H9 (cell line): ENCODE data around the gene BCLAF1. TPM values are rescaled to one million over a fixed set of nuclear protein-coding genes. Genes with fewer than 3 reads are reported as not detected.
A peak's percentile ranks its signal among the peaks of the same experiment; 100 is the strongest.

Experiments
- DNase-seq: peaks from one replicate; pipeline ENCODE4 v3.0.0-alpha.2; 2017
- H2AFZ ChIP-seq: one replicate; pipeline ENCODE4 v1.6.1; 2013; ENCODE audit warnings: mild to moderate bottlenecking, low read length, control low read depth, moderate library complexity
- H2AK5ac ChIP-seq: 2 replicates; pipeline ENCODE4 v1.6.1; 2013; ENCODE audit warnings: low read length, control low read depth, mixed read lengths; ENCODE audit not compliant: insufficient read length
- H2BK120ac ChIP-seq: one replicate; pipeline ENCODE4 v1.6.1; 2013; ENCODE audit warnings: low read depth, mild to moderate bottlenecking, low read length, control low read depth, inconsistent platforms; ENCODE audit not compliant: poor library complexity, severe bottlenecking
- H2BK12ac ChIP-seq: 2 replicates; pipeline ENCODE4 v1.6.1; 2013; ENCODE audit warnings: low read length, control low read depth, mixed read lengths, low read depth; ENCODE audit not compliant: insufficient read length
- H2BK15ac ChIP-seq: 2 replicates; pipeline ENCODE4 v1.6.1; 2013; ENCODE audit warnings: low read depth, low read length, control low read depth
- H2BK20ac ChIP-seq: one replicate; pipeline ENCODE4 v1.6.1; 2013; ENCODE audit warnings: low read depth, mild to moderate bottlenecking, low read length, control low read depth, inconsistent platforms; ENCODE audit not compliant: poor library complexity, severe bottlenecking
- H2BK5ac ChIP-seq: 2 replicates; pipeline ENCODE4 v1.6.1; 2013; ENCODE audit warnings: low read length, control low read depth, mixed read lengths; ENCODE audit not compliant: insufficient read length
- H3K14ac ChIP-seq: 2 replicates; pipeline ENCODE4 v1.6.1; 2013; ENCODE audit warnings: low read length, control low read depth; ENCODE audit not compliant: insufficient read depth
- H3K18ac ChIP-seq: 2 replicates; pipeline ENCODE4 v1.6.1; 2013; ENCODE audit warnings: low read depth, mild to moderate bottlenecking, mixed read lengths, low read length, control low read depth; ENCODE audit not compliant: insufficient read length
- H3K23ac ChIP-seq: 2 replicates; pipeline ENCODE4 v1.6.1; 2013; ENCODE audit warnings: low read length, control low read depth, mixed read lengths, low read depth; ENCODE audit not compliant: insufficient read length
- H3K23me2 ChIP-seq: 2 replicates; pipeline ENCODE4 v1.6.1; 2013; ENCODE audit warnings: low read depth, mild to moderate bottlenecking, mixed read lengths, low read length, control low read depth; ENCODE audit not compliant: insufficient read length, poor library complexity, severe bottlenecking
- H3K27ac ChIP-seq: 2 replicates; pipeline ENCODE4 v1.5.1; 2013; ENCODE audit warnings: low read length, control low read depth, mixed read lengths, low read depth; ENCODE audit not compliant: insufficient read length
- H3K27me3 ChIP-seq: 2 replicates; pipeline ENCODE4 v1.6.1; 2013; ENCODE audit warnings: low read length, control low read depth, inconsistent platforms; ENCODE audit not compliant: insufficient read depth
- H3K4ac ChIP-seq: 2 replicates; pipeline ENCODE4 v1.6.1; 2013; ENCODE audit warnings: low read depth, mild to moderate bottlenecking, control low read depth, inconsistent platforms, low read length, moderate library complexity
- H3K4me1 ChIP-seq: 2 replicates; pipeline ENCODE4 v1.6.1; 2013; ENCODE audit warnings: low read length, control low read depth, inconsistent platforms; ENCODE audit not compliant: insufficient read depth
- H3K4me2 ChIP-seq: 2 replicates; pipeline ENCODE4 v1.6.1; 2013; ENCODE audit warnings: low read length, control low read depth, mixed read lengths; ENCODE audit not compliant: insufficient read length, insufficient read depth
- H3K56ac ChIP-seq: 2 replicates; pipeline ENCODE4 v1.6.1; 2013; ENCODE audit warnings: low read depth, mild to moderate bottlenecking, mixed read lengths, low read length, control low read depth; ENCODE audit not compliant: insufficient read length
- H3K79me1 ChIP-seq: 2 replicates; pipeline ENCODE4 v1.6.1; 2013; ENCODE audit warnings: low read depth, mild to moderate bottlenecking, moderate library complexity, low read length, control low read depth, inconsistent platforms; ENCODE audit not compliant: insufficient read depth, poor library complexity, severe bottlenecking
- H3K79me2 ChIP-seq: 2 replicates; pipeline ENCODE4 v1.6.1; 2013; ENCODE audit warnings: low read length, control low read depth, inconsistent platforms; ENCODE audit not compliant: insufficient read depth
- H3K9ac ChIP-seq: 2 replicates; pipeline ENCODE4 v1.6.1; 2013; ENCODE audit warnings: low read length, control low read depth, mixed read lengths; ENCODE audit not compliant: insufficient read length; ENCODE audit errors: extremely low read depth
- H3K9me3 ChIP-seq: one replicate; pipeline ENCODE4 v1.6.1; 2013; ENCODE audit warnings: low read depth, low read length, inconsistent platforms; ENCODE audit not compliant: control insufficient read depth
- H3T11ph ChIP-seq: one replicate; pipeline ENCODE4 v1.6.1; 2013; ENCODE audit warnings: mild to moderate bottlenecking, low read length, control low read depth, inconsistent platforms
- H4K20me1 ChIP-seq: one replicate; pipeline ENCODE4 v1.6.1; 2013; ENCODE audit not compliant: control insufficient read depth, insufficient read length, insufficient read depth
- H4K5ac ChIP-seq: 2 replicates; pipeline ENCODE4 v1.6.1; 2013; ENCODE audit warnings: low read depth, mild to moderate bottlenecking, mixed read lengths, low read length, control low read depth; ENCODE audit not compliant: insufficient read length
- H4K8ac ChIP-seq: replicated peaks from 2 replicates; pipeline ENCODE4 v1.6.1; 2013; ENCODE audit warnings: low read length, control low read depth, mixed read lengths, low read depth; ENCODE audit not compliant: insufficient read length
- H4K91ac ChIP-seq: 2 replicates; pipeline ENCODE4 v1.6.1; 2013; ENCODE audit warnings: low read depth, mild to moderate bottlenecking, moderate library complexity, mixed read lengths, low read length, control low read depth; ENCODE audit not compliant: insufficient read length
- H3K27ac Mint-ChIP-seq, 3 experiments: 2 replicates in 2 of 3; 3 replicates in 1 of 3; pipeline ENCODE4 v1.8.0; 2020 to 2021; ENCODE audit warnings: mixed read lengths in 3 of 3, mild to moderate bottlenecking in 1 of 3, moderate library complexity in 1 of 3
- H3K27me3 Mint-ChIP-seq: 2 replicates; pipeline ENCODE4 v1.8.0; 2021; ENCODE audit warnings: low read depth, mild to moderate bottlenecking, moderate library complexity, mixed read lengths
- H3K36me3 Mint-ChIP-seq, 3 experiments: 2 replicates in 2 of 3; 3 replicates in 1 of 3; pipeline ENCODE4 v1.8.0; 2020 to 2021; ENCODE audit warnings: low read depth in 3 of 3, mixed read lengths in 3 of 3; ENCODE audit not compliant: insufficient read depth in 1 of 3
- H3K4me1 Mint-ChIP-seq, 2 experiments: 2 replicates each; pipeline ENCODE4 v1.8.0; 2020; ENCODE audit warnings: mixed read lengths in 2 of 2
- H3K4me3 Mint-ChIP-seq, 2 experiments: 2 replicates in 1 of 2; 3 replicates in 1 of 2; pipeline ENCODE4 v1.8.0; 2020 to 2021; ENCODE audit warnings: mild to moderate bottlenecking in 2 of 2, mixed read lengths in 2 of 2, moderate library complexity in 1 of 2
- H3K9me3 Mint-ChIP-seq, 2 experiments: 2 replicates in 1 of 2; 3 replicates in 1 of 2; pipeline ENCODE4 v1.8.0; 2020; ENCODE audit warnings: mild to moderate bottlenecking in 2 of 2, mixed read lengths in 2 of 2, moderate library complexity in 1 of 2
- CTCF ChIP-seq: fragments of 200-600 bp; sonication (generic); conservative IDR thresholded peaks from 3 replicates; pipeline ENCODE4 v1.8.0; 2021; ENCODE audit warnings: antibody characterized with exemption, mild to moderate bottlenecking
- WGBS: extraction: QIAGEN DNeasy Blood & Tissue Kit; methylation state at CpG from one replicate; pipeline ENCODE4 v1.1.7; 2013; ENCODE audit warnings: missing lambda C conversion rate, low lambda C conversion rate, mixed read lengths; ENCODE audit not compliant: insufficient read length; ENCODE audit errors: extremely low coverage; 5-methylcytosine and 5-hydroxymethylcytosine counted together
- total RNA-seq: library from RNA; stranded (reverse); gene quantifications from 2 replicates; pipeline ENCODE4 v1.2.1, GENCODE V29; 2021

The BCLAF1 gene
- total RNA-seq, 1 experiment from 2014 or later = 257 TPM

GRCh38 chr6:136265101-136265500, 24.5 kb downstream of the BCLAF1 start:
- Histone ChIP-seq H4K91ac (no peak overlapping the region), H2AK5ac (no peak overlapping the region), H2BK12ac (no peak overlapping the region), H2BK120ac (no peak overlapping the region), H3K14ac (no peak overlapping the region), H3K79me2 (no peaks in the 10 kb centered on the region), H3T11ph (no peak overlapping the region), H3K27ac (no peak overlapping the region), H4K8ac (no peak overlapping the region), H2BK5ac (no peak overlapping the region), H3K56ac (no peak overlapping the region), H3K9ac (no peak overlapping the region), H4K20me1 (no peaks in the 10 kb centered on the region), H3K18ac (no peak overlapping the region), H3K27me3 (no peaks in the 10 kb centered on the region), H3K4me1 (no peaks in the 10 kb centered on the region), H2BK15ac (no peak overlapping the region), H3K79me1 (no peaks in the 10 kb centered on the region), H3K9me3 (no peaks in the 10 kb centered on the region), H3K4ac (no peak overlapping the region), H2BK20ac (no peak overlapping the region), H4K5ac (no peak overlapping the region), H3K4me2 (no peak overlapping the region), H3K23me2 (no peaks in the 10 kb centered on the region), H3K23ac (no peak overlapping the region), H2AFZ (no peak overlapping the region)
- peaks cover 49 to 90% (median 82%) of the 10 kb centered on the region in 3 experiments; a peak in 6 of 7 replicates for H3K36me3 Mint-ChIP-seq
- DNase-seq = no peak
- TF ChIP-seq CTCF = no peak
- peak overlapping the region in 1 of 3 experiments; percentile 68; a peak in 1 of 7 replicates for H3K27ac Mint-ChIP-seq
- H3K4me3 Mint-ChIP-seq = no peak overlapping the region
- WGBS = no CpG with 5 or more reads among the region's 1 CpG
- no peaks in the 10 kb centered on the region for H3K9me3 Mint-ChIP-seq
- H3K27me3 Mint-ChIP-seq = no peaks in the 10 kb centered on the region
- H3K4me1 Mint-ChIP-seq = no peaks in the 10 kb centered on the region
